Measurements from ENCODE around the gene LTBP3. TPM values are rescaled to one million over a fixed set of nuclear protein-coding genes. Genes with fewer than 3 reads are reported as not detected.

LTBP3 gene
- polyA plus RNA-seq, 4 donors = 6.5 to 77.6 (median 21.3) TPM

GRCh38 chr11:65580756-65581155 is 22.6 kb upstream of the LTBP3 start:
- Histone ChIP-seq H3K36me3 (ENCODE audit: control insufficient read depth in 3 of 3, insufficient read depth in 2 of 3, low read depth in 1 of 3, low read length in 3 of 3) (peaks cover 4 to 74% (median 9%) of the 10 kb centered on the region in 3 donors), H3K27ac (ENCODE audit: low read depth in 1 of 3, low read length in 2 of 3) (peak overlapping the region in 1 of 3 donors; percentile 9), H3K9me3 (ENCODE audit: control insufficient read depth in 2 of 2, insufficient read depth in 1 of 2, low read depth in 1 of 2, low read length in 1 of 2) (no peaks in the 10 kb centered on the region), H3K27me3 (ENCODE audit: control insufficient read depth in 3 of 3, insufficient read depth in 3 of 3, low read length in 3 of 3) (peaks cover 0 to 22% (median 0%) of the 10 kb centered on the region in 3 donors), H3K4me1 (ENCODE audit: control insufficient read depth in 3 of 3, insufficient read depth in 2 of 3, low read depth in 1 of 3, low read length in 2 of 3) (peaks cover 4 to 50% (median 15%) of the 10 kb centered on the region in 3 donors), H3K4me3 (ENCODE audit: low read depth in 1 of 3, low read length in 3 of 3) (no peak overlapping the region)
- FAIRE-seq (no peak), DNase-seq (no peak)
- WGBS, 3 donors = 91 to 97% (median 97%) methylated on average over 8 of the region's 8 CpGs

GRCh38 chr11:65580031-65580692 is 22.0 kb upstream of the LTBP3 start:
- H3K27me3 ChIP-seq (ENCODE audit: control insufficient read depth in 3 of 3, insufficient read depth in 3 of 3, low read length in 3 of 3) = peaks cover 0 to 17% (median 0%) of the 10 kb centered on the region in 3 donors
- no peak overlapping the region for H3K27ac ChIP-seq (ENCODE audit: low read depth in 1 of 3, low read length in 2 of 3)
- H3K36me3 ChIP-seq (ENCODE audit: control insufficient read depth in 3 of 3, insufficient read depth in 2 of 3, low read depth in 1 of 3, low read length in 3 of 3) = peaks cover 4 to 70% (median 9%) of the 10 kb centered on the region in 3 donors
- no peak overlapping the region for H3K4me3 ChIP-seq (ENCODE audit: low read depth in 1 of 3, low read length in 3 of 3)
- FAIRE-seq = no peak
- no peak for DNase-seq
- no peaks in the 10 kb centered on the region for H3K9me3 ChIP-seq (ENCODE audit: control insufficient read depth in 2 of 2, insufficient read depth in 1 of 2, low read depth in 1 of 2, low read length in 1 of 2)
- 92 to 95% (median 94%) methylated on average over 18 to 19 of the region's 19 CpGs for WGBS, 3 donors
- peaks cover 4 to 52% (median 15%) of the 10 kb centered on the region in 3 donors for H3K4me1 ChIP-seq (ENCODE audit: control insufficient read depth in 3 of 3, insufficient read depth in 2 of 3, low read depth in 1 of 3, low read length in 2 of 3)

- 84 to 95% (median 89%) methylated on average over 4 of the region's 4 CpGs for WGBS, 3 donors
- Histone ChIP-seq H3K4me1 (ENCODE audit: control insufficient read depth in 3 of 3, insufficient read depth in 2 of 3, low read depth in 1 of 3, low read length in 2 of 3) (peaks cover 4 to 54% (median 15%) of the 10 kb centered on the region in 3 donors), H3K27me3 (ENCODE audit: control insufficient read depth in 3 of 3, insufficient read depth in 3 of 3, low read length in 3 of 3) (peaks cover 0 to 10% (median 0%) of the 10 kb centered on the region in 3 donors), H3K9me3 (ENCODE audit: control insufficient read depth in 2 of 2, insufficient read depth in 1 of 2, low read depth in 1 of 2, low read length in 1 of 2) (no peaks in the 10 kb centered on the region), H3K4me3 (ENCODE audit: low read depth in 1 of 3, low read length in 3 of 3) (no peak overlapping the region), H3K36me3 (ENCODE audit: control insufficient read depth in 3 of 3, insufficient read depth in 2 of 3, low read depth in 1 of 3, low read length in 3 of 3) (peaks cover 4 to 66% (median 9%) of the 10 kb centered on the region in 3 donors), H3K27ac (ENCODE audit: low read depth in 1 of 3, low read length in 2 of 3) (no peak overlapping the region)
- FAIRE-seq = no peak
- no peak for DNase-seq
Observed at GRCh38 chr11:65579291-65579690, 21.1 kb upstream of the LTBP3 start.

- peaks cover 4 to 54% (median 15%) of the 10 kb centered on the region in 3 donors for H3K4me1 ChIP-seq (ENCODE audit: control insufficient read depth in 3 of 3, insufficient read depth in 2 of 3, low read depth in 1 of 3, low read length in 2 of 3)
Observed at GRCh38 chr11:65578667-65579066, 20.5 kb upstream of the LTBP3 start.

GRCh38 chr11:65578134-65578533 is 20.0 kb upstream of the LTBP3 start:
- H3K27me3 ChIP-seq (ENCODE audit: control insufficient read depth in 3 of 3, insufficient read depth in 3 of 3, low read length in 3 of 3) = peaks cover 0 to 2% (median 0%) of the 10 kb centered on the region in 3 donors
- peak overlapping the region in 2 of 3 donors; percentile 2 to 27 for H3K4me3 ChIP-seq (ENCODE audit: low read depth in 1 of 3, low read length in 3 of 3)
- DNase-seq (no peak), FAIRE-seq (no peak)
- 88 to 95% (median 92%) methylated on average over 7 of the region's 7 CpGs for WGBS, 3 donors
- H3K4me1 ChIP-seq (ENCODE audit: control insufficient read depth in 3 of 3, insufficient read depth in 2 of 3, low read depth in 1 of 3, low read length in 2 of 3) = peaks cover 4 to 58% (median 15%) of the 10 kb centered on the region in 3 donors
- H3K9me3 ChIP-seq (ENCODE audit: control insufficient read depth in 2 of 2, insufficient read depth in 1 of 2, low read depth in 1 of 2, low read length in 1 of 2) = no peaks in the 10 kb centered on the region
- peaks cover 4 to 62% (median 9%) of the 10 kb centered on the region in 3 donors for H3K36me3 ChIP-seq (ENCODE audit: control insufficient read depth in 3 of 3, insufficient read depth in 2 of 3, low read depth in 1 of 3, low read length in 3 of 3)
- peak overlapping the region; percentile 68 to 87 (median 81) for H3K27ac ChIP-seq (ENCODE audit: low read depth in 1 of 3, low read length in 2 of 3)

More at GRCh38 chr11:65578667-65579066, 20.5 kb upstream of the LTBP3 start:
- H3K27ac ChIP-seq (ENCODE audit: low read depth in 1 of 3, low read length in 2 of 3) = peak overlapping the region; percentile 35 to 81 (median 68)
- H3K27me3 ChIP-seq (ENCODE audit: control insufficient read depth in 3 of 3, insufficient read depth in 3 of 3, low read length in 3 of 3) = peaks cover 0 to 4% (median 0%) of the 10 kb centered on the region in 3 donors
- peak overlapping the region in 1 of 3 donors; percentile 2 for H3K4me3 ChIP-seq (ENCODE audit: low read depth in 1 of 3, low read length in 3 of 3)
- no peaks in the 10 kb centered on the region for H3K9me3 ChIP-seq (ENCODE audit: control insufficient read depth in 2 of 2, insufficient read depth in 1 of 2, low read depth in 1 of 2, low read length in 1 of 2)
- no peak for FAIRE-seq
- DNase-seq = peak; percentile 56 to 70
- H3K36me3 ChIP-seq (ENCODE audit: control insufficient read depth in 3 of 3, insufficient read depth in 2 of 3, low read depth in 1 of 3, low read length in 3 of 3) = peaks cover 4 to 62% (median 9%) of the 10 kb centered on the region in 3 donors
- WGBS, 3 donors = 42 to 65% (median 46%) methylated on average over 3 of the region's 3 CpGs

GRCh38 chr11:65577756-65578109 is 19.6 kb upstream of the LTBP3 start:
- peak overlapping the region in 2 of 3 donors; percentile 27 to 63 for H3K4me3 ChIP-seq (ENCODE audit: low read depth in 1 of 3, low read length in 3 of 3)

GRCh38 chr11:65576867-65577755 is 19.0 kb upstream of the LTBP3 start:
- H3K27ac ChIP-seq (ENCODE audit: low read depth in 1 of 3, low read length in 2 of 3) = peak overlapping the region; percentile 68 to 87 (median 81)
- 25 to 28% (median 27%) methylated on average over 18 of the region's 18 CpGs for WGBS, 3 donors
- H3K27me3 ChIP-seq (ENCODE audit: control insufficient read depth in 3 of 3, insufficient read depth in 3 of 3, low read length in 3 of 3) = no peaks in the 10 kb centered on the region
- no peak for FAIRE-seq
- peaks cover 4 to 59% (median 15%) of the 10 kb centered on the region in 3 donors for H3K4me1 ChIP-seq (ENCODE audit: control insufficient read depth in 3 of 3, insufficient read depth in 2 of 3, low read depth in 1 of 3, low read length in 2 of 3)
- H3K4me3 ChIP-seq (ENCODE audit: low read depth in 1 of 3, low read length in 3 of 3) = peak overlapping the region; percentile 30 to 94 (median 63)
- peaks cover 4 to 52% (median 9%) of the 10 kb centered on the region in 3 donors for H3K36me3 ChIP-seq (ENCODE audit: control insufficient read depth in 3 of 3, insufficient read depth in 2 of 3, low read depth in 1 of 3, low read length in 3 of 3)
- DNase-seq = peak; percentile 68 to 89
- no peaks in the 10 kb centered on the region for H3K9me3 ChIP-seq (ENCODE audit: control insufficient read depth in 2 of 2, insufficient read depth in 1 of 2, low read depth in 1 of 2, low read length in 1 of 2)

More at GRCh38 chr11:65577756-65578109, 19.6 kb upstream of the LTBP3 start:
- peak overlapping the region; percentile 68 to 87 (median 81) for H3K27ac ChIP-seq (ENCODE audit: low read depth in 1 of 3, low read length in 2 of 3)
- H3K9me3 ChIP-seq (ENCODE audit: control insufficient read depth in 2 of 2, insufficient read depth in 1 of 2, low read depth in 1 of 2, low read length in 1 of 2) = no peaks in the 10 kb centered on the region
- 45 to 60% (median 52%) methylated on average over 8 of the region's 8 CpGs for WGBS, 3 donors
- peaks cover 4 to 59% (median 15%) of the 10 kb centered on the region in 3 donors for H3K4me1 ChIP-seq (ENCODE audit: control insufficient read depth in 3 of 3, insufficient read depth in 2 of 3, low read depth in 1 of 3, low read length in 2 of 3)
- no peaks in the 10 kb centered on the region for H3K27me3 ChIP-seq (ENCODE audit: control insufficient read depth in 3 of 3, insufficient read depth in 3 of 3, low read length in 3 of 3)
- DNase-seq = no peak
- no peak for FAIRE-seq
- H3K36me3 ChIP-seq (ENCODE audit: control insufficient read depth in 3 of 3, insufficient read depth in 2 of 3, low read depth in 1 of 3, low read length in 3 of 3) = peaks cover 4 to 58% (median 9%) of the 10 kb centered on the region in 3 donors

GRCh38 chr11:65576232-65576866 is 18.2 kb upstream of the LTBP3 start:
- FAIRE-seq = no peak
- Histone ChIP-seq H3K27me3 (ENCODE audit: control insufficient read depth in 3 of 3, insufficient read depth in 3 of 3, low read length in 3 of 3) (no peaks in the 10 kb centered on the region), H3K27ac (ENCODE audit: low read depth in 1 of 3, low read length in 2 of 3) (peak overlapping the region; percentile 60 to 87 (median 81)), H3K9me3 (ENCODE audit: control insufficient read depth in 2 of 2, insufficient read depth in 1 of 2, low read depth in 1 of 2, low read length in 1 of 2) (no peaks in the 10 kb centered on the region), H3K4me3 (ENCODE audit: low read depth in 1 of 3, low read length in 3 of 3) (peak overlapping the region; percentile 63 to 94 (median 73)), H3K4me1 (ENCODE audit: control insufficient read depth in 3 of 3, insufficient read depth in 2 of 3, low read depth in 1 of 3, low read length in 2 of 3) (peaks cover 4 to 66% (median 15%) of the 10 kb centered on the region in 3 donors), H3K36me3 (ENCODE audit: control insufficient read depth in 3 of 3, insufficient read depth in 2 of 3, low read depth in 1 of 3, low read length in 3 of 3) (peaks cover 2 to 46% (median 4%) of the 10 kb centered on the region in 3 donors)
- DNase-seq = no peak
- WGBS, 3 donors = 4 to 10% (median 5%) methylated on average over 18 to 26 of the region's 26 CpGs

Measured in small intestine (tissue), 7 donors.